H7 (cell line): ENCODE results near the gene MEOX2. TPM values are rescaled to one million over a fixed set of nuclear protein-coding genes. Genes with fewer than 3 reads are reported as not detected.

ENCODE experiments used
- DNase-seq: peaks from one replicate; pipeline ENCODE4 v3.0.0; 2012
- H3K27me3 ChIP-seq: 2 replicates; pipeline ENCODE4 v1.6.0; 2011; ENCODE audit warnings: mild to moderate bottlenecking, low read length; ENCODE audit not compliant: control insufficient read depth, insufficient read depth
- H3K36me3 ChIP-seq: replicated peaks from 2 replicates; pipeline ENCODE4 v1.5.1; 2011; ENCODE audit warnings: low read length; ENCODE audit not compliant: control insufficient read depth, insufficient read depth
- H3K4me3 ChIP-seq: 2 replicates; pipeline ENCODE4 v1.5.1; 2011; ENCODE audit warnings: low read depth, mild to moderate bottlenecking, control low read depth, low read length, moderate library complexity; ENCODE audit not compliant: insufficient read depth
- total RNA-seq: library from RNA; depleted of rRNA; stranded (reverse); fragments of >200 nt; shearing (Covaris generic); gene quantifications from 2 replicates; pipeline ENCODE4 v1.2.3, GENCODE V29; 2014

The MEOX2 gene
- total RNA-seq, 1 experiment from 2014 or later, result not detected

GRCh38 chr7:15667991-15668390 lies 18.5 kb downstream of the MEOX2 start:
- no peak for DNase-seq
- no peaks in the 10 kb centered on the region for H3K36me3 ChIP-seq
- H3K4me3 ChIP-seq, result no peak overlapping the region
- H3K27me3 ChIP-seq, result no peaks in the 10 kb centered on the region

GRCh38 chr7:15662451-15662850 lies 24.0 kb downstream of the MEOX2 start:
- no peaks in the 10 kb centered on the region for H3K36me3 ChIP-seq
- DNase-seq, result no peak
- H3K4me3 ChIP-seq, result no peak overlapping the region
- no peaks in the 10 kb centered on the region for H3K27me3 ChIP-seq

GRCh38 chr7:15658247-15658646 lies 28.2 kb downstream of the MEOX2 start:
- no peak overlapping the region for H3K4me3 ChIP-seq
- DNase-seq, result no peak
- no peaks in the 10 kb centered on the region for H3K36me3 ChIP-seq
- no peaks in the 10 kb centered on the region for H3K27me3 ChIP-seq

GRCh38 chr7:15652776-15653290 lies 33.6 kb downstream of the MEOX2 start:
- no peaks in the 10 kb centered on the region for H3K27me3 ChIP-seq
- no peaks in the 10 kb centered on the region for H3K36me3 ChIP-seq
- H3K4me3 ChIP-seq, result no peak overlapping the region
- DNase-seq, result no peak

- H3K36me3 ChIP-seq, result no peaks in the 10 kb centered on the region
- H3K4me3 ChIP-seq, result no peak overlapping the region
- no peak for DNase-seq
- no peaks in the 10 kb centered on the region for H3K27me3 ChIP-seq
These were observed 34.8 kb downstream of the MEOX2 start for GRCh38 chr7:15651693-15652092.

DNA sequence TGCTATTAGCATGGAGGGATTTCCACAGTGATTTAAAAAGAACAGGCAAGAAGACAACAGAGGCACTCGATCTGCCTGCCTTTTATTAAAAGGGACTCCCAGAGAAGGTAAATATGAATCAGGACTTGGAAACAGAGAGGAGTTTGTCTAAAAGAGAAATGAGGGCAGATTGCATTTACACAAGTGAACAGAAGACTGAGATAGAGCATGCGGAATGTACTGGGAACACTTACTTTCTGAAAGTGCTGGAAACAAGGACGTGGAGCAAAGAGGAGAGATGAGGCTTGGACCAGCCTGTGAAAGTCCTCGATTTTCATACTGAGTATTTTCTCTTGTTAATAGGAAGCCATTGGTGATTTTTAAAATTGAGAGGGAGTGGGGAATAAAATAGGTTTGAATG lies 35.7 kb downstream of the MEOX2 start:
- no peaks in the 10 kb centered on the region for H3K36me3 ChIP-seq
- no peaks in the 10 kb centered on the region for H3K27me3 ChIP-seq
- H3K4me3 ChIP-seq, result no peak overlapping the region
- DNase-seq, result no peak

- DNase-seq, result no peak
- Histone ChIP-seq H3K27me3 (no peaks in the 10 kb centered on the region), H3K36me3 (no peaks in the 10 kb centered on the region), H3K4me3 (no peak overlapping the region)
These were observed 38.0 kb downstream of the MEOX2 start for GRCh38 chr7:15648461-15648961.

DNA sequence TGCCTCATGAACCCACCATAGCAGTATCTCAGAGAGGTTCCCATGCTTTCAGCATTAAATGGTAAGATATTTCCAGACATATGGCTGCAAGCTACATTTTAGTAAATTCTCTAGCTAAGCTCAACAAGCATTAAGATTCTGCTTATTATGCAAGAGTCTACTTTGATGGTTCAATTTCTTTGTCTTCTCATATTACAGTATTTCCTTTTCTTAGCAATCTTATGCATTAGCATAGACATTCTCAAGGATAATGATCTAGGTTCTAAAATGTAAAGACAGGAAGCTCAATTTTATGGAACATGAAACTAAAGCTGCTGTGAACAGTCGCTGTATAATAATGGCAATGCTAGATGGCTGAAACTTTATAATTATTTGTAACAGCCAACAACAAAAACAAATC lies 39.2 kb downstream of the MEOX2 start:
- no peak for DNase-seq
- H3K36me3 ChIP-seq, result no peaks in the 10 kb centered on the region
- no peak overlapping the region for H3K4me3 ChIP-seq
- no peaks in the 10 kb centered on the region for H3K27me3 ChIP-seq

DNA sequence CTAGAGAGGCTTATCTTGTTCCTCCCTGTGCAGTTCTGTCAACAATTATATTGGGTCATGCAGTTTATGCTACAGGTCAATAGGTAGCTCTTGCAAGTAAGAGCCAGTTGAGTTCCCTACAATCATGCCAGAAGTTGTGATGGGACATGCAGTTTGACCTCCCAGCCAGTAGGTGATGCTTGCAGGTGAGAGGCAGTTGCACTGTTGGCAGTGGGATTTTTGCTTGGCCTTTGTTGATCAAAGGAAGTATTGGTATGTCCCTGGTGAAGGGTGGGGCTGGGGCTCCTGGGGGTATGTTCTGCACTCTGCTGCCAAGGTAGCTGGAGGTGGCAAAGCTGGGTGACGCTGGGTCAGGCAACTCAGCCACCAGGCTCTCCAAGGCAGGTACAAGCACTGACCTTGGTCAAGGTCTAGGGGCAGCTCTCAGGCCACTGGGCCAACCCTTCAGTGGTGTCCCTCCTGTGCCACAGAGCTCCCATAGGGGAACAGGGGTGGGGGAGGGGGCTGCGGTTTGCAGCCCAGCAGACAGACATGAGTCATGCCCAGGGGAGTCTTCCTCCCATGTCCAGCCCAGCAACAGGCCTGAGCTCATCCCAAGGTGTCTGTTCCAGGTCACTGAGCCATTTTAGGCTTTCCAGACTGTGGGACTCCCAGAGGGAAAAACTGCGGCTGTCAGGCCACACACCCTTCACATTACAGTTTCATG lies 43.3 kb downstream of the MEOX2 start:
- no peaks in the 10 kb centered on the region for H3K36me3 ChIP-seq
- H3K27me3 ChIP-seq, result no peaks in the 10 kb centered on the region
- DNase-seq, result no peak
- H3K4me3 ChIP-seq, result no peak overlapping the region

DNA sequence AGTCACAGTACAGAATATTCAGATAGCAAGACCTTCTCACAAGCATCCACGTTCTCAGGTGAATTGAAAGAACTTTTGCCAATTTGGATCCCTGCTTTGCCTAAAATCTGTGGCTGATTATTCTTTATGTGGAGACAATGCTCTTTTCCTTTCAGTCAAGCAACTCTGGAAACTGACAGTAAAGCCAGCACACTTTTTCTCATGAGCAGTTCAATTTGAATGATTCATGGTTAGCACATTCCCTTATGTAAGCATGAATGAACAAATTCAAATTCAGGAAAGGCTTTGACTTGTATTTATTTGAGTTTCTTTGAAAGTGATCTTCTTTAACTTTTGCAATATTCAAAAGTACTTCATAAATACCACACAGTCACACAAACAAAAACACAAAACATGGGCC lies 57.6 kb downstream of the MEOX2 start:
- DNase-seq, result no peak
- H3K27me3 ChIP-seq, result no peaks in the 10 kb centered on the region
- no peaks in the 10 kb centered on the region for H3K36me3 ChIP-seq
- H3K4me3 ChIP-seq, result no peak overlapping the region

DNA sequence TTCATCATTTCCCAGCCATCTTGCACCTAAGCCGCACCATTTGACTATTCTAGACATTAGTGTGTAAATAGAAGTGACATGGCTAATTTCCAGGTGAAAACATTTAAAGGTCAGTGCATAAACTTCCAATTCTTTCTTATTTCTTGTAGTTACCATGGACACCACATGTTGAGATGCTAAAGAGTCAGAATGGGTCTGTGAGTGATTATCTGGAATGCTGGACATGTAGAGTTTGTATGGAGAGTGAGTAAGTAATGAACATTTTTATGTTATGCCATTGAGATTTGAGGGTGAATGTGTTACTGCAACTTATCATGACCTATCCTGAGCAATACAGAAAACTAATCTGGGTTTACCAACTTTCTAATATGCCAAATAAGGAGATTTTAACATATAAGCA lies 60.4 kb downstream of the MEOX2 start:
- no peak for DNase-seq
- Histone ChIP-seq H3K27me3 (no peaks in the 10 kb centered on the region), H3K4me3 (no peak overlapping the region), H3K36me3 (no peaks in the 10 kb centered on the region)

DNA sequence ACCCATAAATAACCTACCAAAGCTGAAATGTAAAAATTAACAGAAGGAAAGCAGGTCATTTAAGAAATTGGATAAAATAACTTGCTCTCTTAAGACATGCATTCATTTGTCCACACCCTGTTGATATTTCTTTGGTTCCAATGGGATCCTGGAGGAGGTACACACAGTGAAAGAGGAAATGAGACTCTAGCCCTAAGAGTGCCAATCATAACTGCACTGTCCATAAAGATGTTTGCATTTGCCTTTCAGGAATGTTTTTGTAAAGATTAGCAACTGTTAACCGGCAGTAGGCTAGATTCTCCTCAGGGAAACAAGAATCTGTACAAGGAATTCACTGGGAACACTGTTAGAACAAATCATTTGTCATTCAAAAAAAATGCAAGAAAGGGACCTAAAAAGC lies 61.0 kb downstream of the MEOX2 start:
- Histone ChIP-seq H3K27me3 (no peaks in the 10 kb centered on the region), H3K36me3 (no peaks in the 10 kb centered on the region), H3K4me3 (no peak overlapping the region)
- no peak for DNase-seq

DNA sequence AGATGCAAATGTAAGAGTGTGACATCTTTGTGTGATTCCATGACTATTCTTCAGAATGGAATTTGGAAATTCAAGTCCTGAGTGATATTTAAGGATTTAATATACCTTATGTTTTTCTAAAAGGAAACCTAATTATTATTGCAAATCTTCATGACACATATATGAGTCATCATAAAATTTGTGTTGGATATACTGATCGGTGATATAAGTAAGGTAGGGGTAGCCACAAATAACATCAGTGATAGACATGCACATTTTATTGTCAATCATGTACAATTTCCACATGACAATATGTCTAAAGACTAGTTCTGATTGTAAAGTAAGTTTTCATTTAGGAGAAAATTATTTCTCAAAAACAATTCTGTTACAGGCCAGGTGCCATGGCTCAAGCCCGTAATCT lies 65.0 kb downstream of the MEOX2 start:
- no peaks in the 10 kb centered on the region for H3K27me3 ChIP-seq
- DNase-seq, result no peak
- no peaks in the 10 kb centered on the region for H3K36me3 ChIP-seq
- H3K4me3 ChIP-seq, result no peak overlapping the region

DNA sequence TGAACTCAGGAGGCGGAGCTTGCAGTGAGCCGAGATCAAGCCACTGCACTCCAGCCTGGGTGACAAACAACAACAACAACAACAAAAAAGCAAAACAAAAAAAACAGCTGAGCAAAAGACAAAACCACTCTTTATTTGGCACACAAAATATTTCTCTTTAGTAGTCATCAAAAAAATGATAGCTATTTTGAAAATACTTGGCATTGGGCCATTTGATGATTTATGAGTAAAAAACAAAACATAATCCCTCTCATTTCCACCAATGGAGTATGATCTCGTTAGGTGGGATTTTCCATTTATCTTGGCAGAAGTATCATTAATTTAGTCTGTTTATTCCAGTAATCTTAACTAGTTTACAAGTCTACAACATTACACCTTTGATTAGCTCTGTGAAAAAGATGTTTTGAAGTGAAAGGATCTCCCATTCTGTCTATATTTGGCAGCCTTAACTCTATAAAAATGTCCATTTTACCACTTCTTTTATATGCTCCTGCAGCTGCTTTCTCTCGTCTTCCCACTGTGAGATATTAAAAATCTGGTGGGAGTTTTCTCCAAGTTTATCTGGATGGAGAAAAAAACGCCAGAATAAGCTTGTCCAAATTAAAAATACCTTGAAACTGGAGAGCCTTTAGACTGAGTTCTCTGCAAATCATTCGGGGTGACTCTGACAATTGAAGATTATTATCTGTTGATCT lies 65.8 kb downstream of the MEOX2 start:
- Histone ChIP-seq H3K27me3 (no peaks in the 10 kb centered on the region), H3K4me3 (no peak overlapping the region), H3K36me3 (no peaks in the 10 kb centered on the region)
- no peak for DNase-seq

GRCh38 chr7:15618275-15618674 lies 68.2 kb downstream of the MEOX2 start:
- no peaks in the 10 kb centered on the region for H3K27me3 ChIP-seq
- H3K4me3 ChIP-seq, result no peak overlapping the region
- DNase-seq, result no peak
- H3K36me3 ChIP-seq, result no peaks in the 10 kb centered on the region
